Central memory CD8-positive, alpha-beta T cell (primary cell): ENCODE measurements around the gene CACNA2D2.

Experiments used
- ATAC-seq: fragments of 150-1000 bp; cut with Tn5 transposase; replicated peaks from 2 replicates; pipeline ENCODE4 v1.10.0; 2022; ENCODE audit warnings: mild to moderate bottlenecking, moderate FRiP score, moderate number of reproducible peaks; ENCODE audit not compliant: poor library complexity, severe bottlenecking; ENCODE audit errors: extremely low read depth
- DNase-seq, 2 donors: peaks; one replicate each; pipeline ENCODE4 v3.0.0; 2021; ENCODE audit warnings: low spot score in 2 of 2
- H3K27ac Mint-ChIP-seq: one replicate; pipeline ENCODE4 v1.8.0; 2022; ENCODE audit warnings: low read depth, mild to moderate bottlenecking, moderate library complexity, mixed read lengths
- H3K27me3 Mint-ChIP-seq: one replicate; pipeline ENCODE4 v1.8.0; 2022; ENCODE audit warnings: mixed read lengths
- H3K36me3 Mint-ChIP-seq: one replicate; pipeline ENCODE4 v1.8.0; 2022; ENCODE audit warnings: mild to moderate bottlenecking, moderate library complexity, mixed read lengths; ENCODE audit not compliant: insufficient read depth
- H3K4me1 Mint-ChIP-seq: one replicate; pipeline ENCODE4 v1.8.0; 2022; ENCODE audit warnings: mixed read lengths
- H3K4me3 Mint-ChIP-seq: one replicate; pipeline ENCODE4 v1.8.0; 2022; ENCODE audit warnings: mild to moderate bottlenecking, moderate library complexity, mixed read lengths
- H3K9me3 Mint-ChIP-seq: one replicate; pipeline ENCODE4 v1.8.0; 2022; ENCODE audit warnings: mixed read lengths

CACNA2D2 gene

DNA sequence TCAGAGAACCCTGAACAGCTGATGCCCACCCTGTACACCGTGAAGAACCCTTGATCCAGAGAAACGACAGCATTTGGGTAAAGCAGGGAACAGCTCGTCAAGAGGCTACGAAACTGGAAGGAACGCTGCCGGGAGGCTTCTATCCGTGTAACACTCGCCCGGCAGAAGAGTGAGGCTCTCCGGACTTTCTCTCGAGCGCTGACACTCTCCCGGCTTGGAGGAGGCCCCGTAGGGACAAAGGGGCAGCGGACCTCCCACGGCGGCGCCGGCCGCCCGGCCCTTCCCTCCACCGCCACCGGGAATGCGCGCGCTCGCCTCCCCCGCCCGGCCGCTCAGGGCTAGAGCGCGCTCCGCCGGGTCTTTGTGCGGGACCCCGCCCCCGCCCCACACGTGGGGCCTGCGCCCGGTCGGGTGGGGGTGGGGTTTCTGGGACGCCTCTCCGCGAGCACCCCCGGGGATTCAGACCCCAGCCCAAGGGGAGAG lies 182.5 kb downstream of the CACNA2D2 start:
- peaks cover 52% of the 10 kb centered on the region for H3K4me1 Mint-ChIP-seq
- peaks cover 5% of the 10 kb centered on the region for H3K36me3 Mint-ChIP-seq
- H3K4me3 Mint-ChIP-seq = peak overlapping the region; percentile 85
- no peaks in the 10 kb centered on the region for H3K9me3 Mint-ChIP-seq
- H3K27ac Mint-ChIP-seq = peak overlapping the region; percentile 83
- ATAC-seq = peak; percentile 18
- no peaks in the 10 kb centered on the region for H3K27me3 Mint-ChIP-seq
- no peak for DNase-seq

DNA sequence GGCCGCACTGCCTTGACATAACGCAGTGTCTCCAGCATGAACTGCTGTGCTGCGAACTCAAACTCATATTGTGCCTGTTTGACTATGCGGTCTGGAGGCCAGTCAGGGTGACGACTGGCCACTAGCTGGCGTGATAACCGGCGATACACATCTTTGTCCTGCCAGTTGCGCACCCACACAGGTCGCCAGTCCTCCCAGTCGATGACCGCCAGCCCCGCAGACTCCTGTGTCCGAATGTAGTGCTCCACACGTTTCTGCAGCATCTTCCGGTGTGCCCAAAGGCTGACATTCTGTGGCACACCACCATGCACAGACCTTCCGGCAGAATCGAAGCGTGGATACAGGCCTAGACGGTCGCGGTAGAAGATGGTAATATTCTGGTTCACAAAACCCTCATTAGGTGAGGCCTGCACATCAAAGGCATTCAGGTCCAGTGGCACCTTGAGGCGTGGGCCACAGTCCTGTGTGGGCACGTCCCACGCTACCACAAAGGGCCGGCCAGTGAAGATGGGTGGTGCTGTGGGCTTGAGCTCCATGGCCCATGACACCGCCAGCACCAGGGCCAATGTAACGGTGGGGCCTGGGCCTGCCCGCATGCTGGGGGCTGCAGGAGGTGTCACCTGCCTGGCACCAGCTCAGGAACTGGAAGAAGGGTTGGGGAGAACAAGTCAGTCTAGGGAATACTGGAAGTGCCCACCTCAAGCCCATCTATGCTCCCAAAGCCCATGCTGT lies 183.4 kb downstream of the CACNA2D2 start:
- Mint-ChIP-seq H3K4me1 (peaks cover 56% of the 10 kb centered on the region), H3K27me3 (no peaks in the 10 kb centered on the region), H3K4me3 (peak overlapping the region; percentile 85), H3K9me3 (no peaks in the 10 kb centered on the region), H3K36me3 (peaks cover 5% of the 10 kb centered on the region), H3K27ac (peak overlapping the region; percentile 83)
- DNase-seq (no peak), ATAC-seq (no peak)

DNA sequence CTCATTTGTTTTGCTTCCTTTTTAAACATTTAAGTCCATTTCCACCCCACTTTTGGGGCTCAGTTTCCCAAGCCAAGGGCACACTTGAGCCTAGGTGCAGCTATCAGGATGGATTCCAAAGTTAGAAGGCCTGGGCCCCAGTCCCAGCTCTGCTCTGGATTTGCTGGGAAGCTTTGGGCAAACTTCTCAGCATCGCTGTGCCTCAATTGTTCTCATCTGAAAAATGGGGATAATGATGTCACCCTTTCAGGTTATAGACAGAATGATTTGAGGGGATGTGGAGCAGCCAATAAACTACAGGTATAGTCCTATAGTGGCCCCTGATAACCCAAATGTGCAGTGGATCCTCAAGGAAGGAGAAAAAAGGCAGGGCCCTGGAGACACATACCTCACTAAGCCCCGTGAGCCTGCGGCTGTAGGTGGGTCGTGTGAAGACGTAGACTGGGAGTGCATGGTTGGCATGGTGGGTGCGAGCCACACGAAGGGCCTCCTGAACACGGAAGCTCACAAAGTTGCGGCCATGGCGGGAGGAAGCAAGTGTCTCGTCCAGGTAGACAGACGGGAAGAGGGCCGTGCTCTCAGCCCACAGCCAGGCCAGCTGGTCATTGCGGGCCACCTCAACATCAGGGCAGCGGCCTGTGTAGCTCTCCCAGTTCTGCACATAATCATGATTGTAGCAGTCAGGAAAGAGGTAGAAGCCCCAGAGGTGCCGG lies 184.1 kb downstream of the CACNA2D2 start:
- H3K9me3 Mint-ChIP-seq = no peaks in the 10 kb centered on the region
- peaks cover 50% of the 10 kb centered on the region for H3K4me1 Mint-ChIP-seq
- DNase-seq = no peak
- ATAC-seq = no peak
- H3K27me3 Mint-ChIP-seq = no peaks in the 10 kb centered on the region
- no peak overlapping the region for H3K27ac Mint-ChIP-seq
- H3K36me3 Mint-ChIP-seq = peaks cover 3% of the 10 kb centered on the region
- peak overlapping the region; percentile 50 for H3K4me3 Mint-ChIP-seq

DNA sequence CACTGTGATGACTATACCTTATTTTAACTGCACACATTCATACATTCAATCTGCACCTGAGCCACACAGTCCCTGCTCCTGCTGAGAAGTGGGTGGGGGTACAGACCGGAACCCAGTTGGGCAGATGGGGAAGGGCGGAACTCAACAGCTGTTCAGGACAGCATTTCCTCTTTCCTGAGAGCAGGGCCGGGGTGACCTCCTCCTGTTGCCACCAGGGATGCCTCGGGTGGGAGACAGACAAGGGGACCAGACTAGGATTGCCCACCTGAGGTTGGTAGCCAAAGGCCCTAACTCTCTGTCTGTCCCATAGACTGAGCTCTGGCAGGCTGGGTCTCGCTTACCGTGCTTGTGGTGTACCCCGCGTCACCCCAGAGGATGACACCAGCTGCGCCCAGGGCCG lies 184.8 kb downstream of the CACNA2D2 start:
- ATAC-seq (no peak), DNase-seq (no peak)
- peaks cover 3% of the 10 kb centered on the region for H3K36me3 Mint-ChIP-seq
- H3K4me1 Mint-ChIP-seq = peaks cover 45% of the 10 kb centered on the region
- peak overlapping the region; percentile 20 for H3K4me3 Mint-ChIP-seq
- H3K27me3 Mint-ChIP-seq = no peaks in the 10 kb centered on the region
- H3K27ac Mint-ChIP-seq = no peak overlapping the region
- no peaks in the 10 kb centered on the region for H3K9me3 Mint-ChIP-seq

DNA sequence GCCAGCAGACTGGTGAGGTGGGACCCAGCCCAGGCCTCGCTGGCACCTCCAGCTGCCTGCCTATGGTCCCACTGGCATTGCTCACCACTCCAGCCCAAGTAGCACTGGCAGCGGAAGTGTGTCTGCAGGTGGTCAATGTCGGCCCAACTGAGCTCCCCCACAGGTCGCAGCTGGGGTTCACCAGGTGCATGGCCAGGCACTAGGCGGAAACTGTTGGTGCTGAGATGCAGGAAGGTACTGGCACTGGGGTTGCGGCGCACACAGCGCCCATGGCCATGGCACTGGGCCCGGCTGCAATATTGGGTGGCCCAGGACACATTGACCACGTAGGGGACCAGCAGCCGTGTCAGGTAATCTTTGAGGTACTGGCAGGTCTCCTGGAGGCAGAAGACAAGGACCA lies 185.3 kb downstream of the CACNA2D2 start:
- H3K27me3 Mint-ChIP-seq = no peaks in the 10 kb centered on the region
- no peaks in the 10 kb centered on the region for H3K9me3 Mint-ChIP-seq
- no peak for ATAC-seq
- peaks cover 42% of the 10 kb centered on the region for H3K4me1 Mint-ChIP-seq
- peak overlapping the region; percentile 20 for H3K4me3 Mint-ChIP-seq
- H3K36me3 Mint-ChIP-seq = peaks cover 3% of the 10 kb centered on the region
- DNase-seq = no peak
- H3K27ac Mint-ChIP-seq = no peak overlapping the region

DNA sequence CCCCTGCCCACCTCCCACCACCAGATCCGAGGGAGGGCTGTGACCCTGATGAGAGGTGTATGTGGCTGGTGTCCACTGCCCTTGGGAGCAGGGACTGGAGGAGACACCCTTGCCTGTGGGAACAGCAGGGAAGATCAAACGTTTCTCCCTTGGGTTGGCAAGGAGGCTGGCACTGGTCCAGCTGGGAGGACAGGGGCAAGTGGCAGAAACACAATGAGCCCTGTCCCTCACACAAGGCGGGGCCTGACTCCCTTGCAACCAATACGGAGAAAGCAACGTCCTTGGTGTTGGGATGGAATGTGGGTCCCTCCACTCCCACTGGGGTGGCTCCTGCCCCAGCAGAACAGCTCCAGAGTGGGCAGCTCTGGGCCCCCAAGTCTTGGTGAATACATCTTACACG lies 186.1 kb downstream of the CACNA2D2 start:
- H3K36me3 Mint-ChIP-seq = peaks cover 3% of the 10 kb centered on the region
- H3K4me1 Mint-ChIP-seq = peaks cover 42% of the 10 kb centered on the region
- ATAC-seq (no peak), DNase-seq (no peak)
- H3K4me3 Mint-ChIP-seq = peak overlapping the region; percentile 80
- peak overlapping the region; percentile 94 for H3K27ac Mint-ChIP-seq
- H3K27me3 Mint-ChIP-seq = no peaks in the 10 kb centered on the region
- no peaks in the 10 kb centered on the region for H3K9me3 Mint-ChIP-seq

DNA sequence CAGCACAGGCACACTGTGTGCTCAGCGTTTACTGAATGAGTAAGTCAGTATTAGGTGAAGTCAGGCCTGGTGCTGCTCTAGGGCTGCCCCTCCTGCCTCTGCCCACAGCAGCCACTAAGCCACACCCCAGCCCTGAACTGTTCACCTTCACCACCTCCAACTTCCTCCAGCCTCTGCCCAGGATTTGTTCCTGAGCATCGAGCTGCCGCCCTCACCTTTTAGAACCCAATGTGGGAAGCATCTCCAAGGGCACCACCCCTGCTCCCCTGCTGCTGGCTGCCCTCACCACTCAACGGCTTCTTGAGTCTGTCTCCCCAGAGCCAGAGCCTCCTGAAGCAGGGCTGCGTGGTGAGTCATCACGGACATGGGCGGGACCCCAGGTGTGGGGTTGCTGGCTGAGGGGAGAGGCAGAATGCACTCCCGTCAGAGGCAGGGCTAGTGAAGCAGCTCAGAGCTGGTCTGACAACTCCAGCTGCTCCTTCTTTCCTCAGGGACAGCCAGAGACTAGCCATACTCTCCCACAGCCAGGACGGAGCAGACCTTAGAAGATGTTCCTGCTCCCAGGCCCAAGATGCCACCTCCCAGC lies 186.7 kb downstream of the CACNA2D2 start:
- peaks cover 42% of the 10 kb centered on the region for H3K4me1 Mint-ChIP-seq
- ATAC-seq = peak; percentile 81
- no peaks in the 10 kb centered on the region for H3K27me3 Mint-ChIP-seq
- H3K9me3 Mint-ChIP-seq = no peaks in the 10 kb centered on the region
- peak overlapping the region; percentile 80 for H3K4me3 Mint-ChIP-seq
- H3K27ac Mint-ChIP-seq = peak overlapping the region; percentile 94
- peaks cover 3% of the 10 kb centered on the region for H3K36me3 Mint-ChIP-seq
- DNase-seq = peak; percentile 55 to 70

DNA sequence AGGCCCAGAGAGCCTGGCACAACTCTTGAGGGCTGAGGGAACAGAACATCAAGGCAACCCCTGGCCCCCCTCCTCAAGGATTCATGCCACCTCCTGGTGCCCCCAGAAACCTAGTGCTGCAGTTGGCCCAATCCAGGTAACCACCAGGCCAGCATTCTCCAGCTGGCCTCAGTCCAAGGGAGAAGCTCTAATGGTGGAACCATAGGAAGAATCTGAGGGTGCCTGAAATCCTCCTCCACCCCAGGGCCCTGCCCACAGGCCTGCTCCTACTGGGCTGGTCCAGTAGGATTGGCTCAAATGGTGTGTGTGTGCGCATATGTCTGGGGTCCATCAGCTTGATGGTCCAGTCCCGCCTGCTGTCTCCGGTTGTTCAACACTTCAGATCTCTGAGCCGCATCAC lies 188.6 kb downstream of the CACNA2D2 start:
- ATAC-seq = no peak
- H3K9me3 Mint-ChIP-seq = no peaks in the 10 kb centered on the region
- H3K27ac Mint-ChIP-seq = no peak overlapping the region
- H3K27me3 Mint-ChIP-seq = no peaks in the 10 kb centered on the region
- no peak overlapping the region for H3K4me3 Mint-ChIP-seq
- peaks cover 32% of the 10 kb centered on the region for H3K4me1 Mint-ChIP-seq
- no peak for DNase-seq
- peaks cover 3% of the 10 kb centered on the region for H3K36me3 Mint-ChIP-seq

DNA sequence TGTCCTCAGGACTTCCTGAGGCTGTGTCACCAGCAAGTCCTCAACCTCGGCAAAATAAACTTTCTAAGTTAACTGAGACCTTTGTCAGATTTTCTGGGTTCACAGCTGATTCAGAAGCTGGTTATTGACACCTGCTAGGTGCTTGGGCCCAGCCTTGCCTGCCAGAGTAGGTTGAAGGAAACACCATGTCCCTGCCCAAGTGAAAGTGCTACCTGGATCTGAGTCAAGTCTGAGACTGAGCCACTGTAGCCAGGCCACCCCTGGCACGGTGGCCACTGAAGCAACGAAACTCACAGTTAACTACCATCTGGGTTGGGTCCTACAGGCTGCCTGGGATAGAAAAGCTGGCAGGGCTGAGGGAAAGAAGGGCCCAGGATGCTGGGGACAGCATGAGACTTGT lies 189.1 kb downstream of the CACNA2D2 start:
- no peaks in the 10 kb centered on the region for H3K27me3 Mint-ChIP-seq
- peaks cover 5% of the 10 kb centered on the region for H3K36me3 Mint-ChIP-seq
- H3K4me3 Mint-ChIP-seq = no peak overlapping the region
- ATAC-seq (no peak), DNase-seq (no peak)
- H3K27ac Mint-ChIP-seq = no peak overlapping the region
- no peaks in the 10 kb centered on the region for H3K9me3 Mint-ChIP-seq
- peaks cover 29% of the 10 kb centered on the region for H3K4me1 Mint-ChIP-seq
